K562 (cell line): ENCODE data around the gene CSK. TPM values are rescaled to one million over a fixed set of nuclear protein-coding genes. Genes with fewer than 3 reads are reported as not detected.

ENCODE experiments used
- ATAC-seq: fragments of 200-7000 bp; cut with Tn5 transposase; 3 replicates; pipeline ENCODE4 v1.9.1; 2020; ENCODE audit warnings: moderate library complexity
- BruUV-seq: library from RNA; stranded (reverse); fragments of 400-500 nt; replicated peaks from 2 replicates; lab custom pipeline; 2021; lab: Mats Ljungman, UMichigan
- CTCF ChIA-PET: fragments of 300-600 bp; formaldehyde crosslinking; extraction: SDS; loops from one replicate; lab custom pipeline; 2021; ENCODE audit warnings: low intra/inter-chr PET ratio; lab: Yijun Ruan, JAX
- POLR2A ChIA-PET: fragments of 300-600, 350-650 bp; sonication (Branson Sonifier 250); formaldehyde crosslinking; extraction: SDS; loops from one replicate; lab custom pipeline; 2021; ENCODE audit warnings: antibody characterized with exemption, inconsistent platforms; lab: Yijun Ruan, JAX
- DNase-seq, 4 experiments: peaks; one replicate each; pipeline versions ENCODE4 v3.0.0 to v3.0.0-alpha.2; 2011 to 2018; ENCODE audit warnings: low spot score in 3 of 4, mixed read lengths in 3 of 4; ENCODE audit errors: extremely low read depth in 1 of 4
- FAIRE-seq: peaks from 2 replicates; lab custom pipeline; 2011; peaks lifted over from hg19 to GRCh38; lab: Jason Lieb, UNC
- H2AFZ ChIP-seq: 2 replicates; pipeline ENCODE4 v1.6.0; 2011; ENCODE audit warnings: low read depth, low read length, control low read depth, inconsistent platforms
- H3K27ac ChIP-seq: fragments of 200-600 bp; 3 replicates; pipeline ENCODE4 v1.8.0; 2011; ENCODE audit warnings: low read depth, mild to moderate bottlenecking, control low read depth, inconsistent platforms, low read length, moderate library complexity, mixed read lengths; ENCODE audit errors: extremely low read depth
- H3K27me3 ChIP-seq, 2 experiments: fragments of 300-600 bp in 1 of 2; 2 replicates in 1 of 2; 3 replicates in 1 of 2; pipeline versions ENCODE4 v1.6.0 to v1.8.0; 2011; ENCODE audit warnings: inconsistent platforms in 2 of 2, low read length in 2 of 2, mild to moderate bottlenecking in 1 of 2, mixed read lengths in 1 of 2, moderate library complexity in 1 of 2; ENCODE audit not compliant: control insufficient read depth in 2 of 2, insufficient read depth in 2 of 2
- H3K36me3 ChIP-seq: fragments of 300-600 bp; 3 replicates; pipeline ENCODE4 v1.8.0; 2011; ENCODE audit warnings: mild to moderate bottlenecking, low read length, inconsistent platforms; ENCODE audit not compliant: control insufficient read depth, insufficient read depth
- H3K4me1 ChIP-seq, 2 experiments: fragments of 200-600 bp in 1 of 2; replicated peaks in 1 of 2; 2 replicates in 1 of 2; 3 replicates in 1 of 2; pipeline versions ENCODE4 v1.5.1 to v1.8.0; 2011; ENCODE audit warnings: inconsistent platforms in 2 of 2, low read length in 2 of 2, mild to moderate bottlenecking in 1 of 2, mixed read lengths in 1 of 2, moderate library complexity in 1 of 2; ENCODE audit not compliant: control insufficient read depth in 2 of 2, insufficient read depth in 2 of 2
- H3K4me2 ChIP-seq: 2 replicates; pipeline ENCODE4 v1.6.1; 2011; ENCODE audit warnings: low read length, control low read depth, inconsistent platforms, mixed read lengths; ENCODE audit not compliant: insufficient read depth
- H3K4me3 ChIP-seq: fragments of 200-600 bp; sonication (generic), shearing (Covaris generic); 2 replicates; pipeline ENCODE4 v1.5.1; 2016; ENCODE audit warnings: control low read depth, inconsistent platforms
- H3K79me2 ChIP-seq: fragments of 200-600 bp; 3 replicates; pipeline ENCODE4 v1.8.0; 2011; ENCODE audit warnings: low read length, inconsistent platforms; ENCODE audit not compliant: control insufficient read depth, insufficient read depth
- H3K9ac ChIP-seq, 2 experiments: 2 replicates each; pipeline versions ENCODE4 v1.6.0 to v1.6.1; 2011; ENCODE audit warnings: low read depth in 2 of 2, low read length in 2 of 2, control low read depth in 1 of 2, inconsistent platforms in 1 of 2, mild to moderate bottlenecking in 1 of 2, mixed read lengths in 1 of 2; ENCODE audit not compliant: insufficient read depth in 1 of 2
- H3K9me1 ChIP-seq: one replicate; pipeline ENCODE4 v1.6.0; 2011; ENCODE audit warnings: inconsistent platforms, mild to moderate bottlenecking, low read length, moderate library complexity; ENCODE audit not compliant: control insufficient read depth, insufficient read depth
- H3K9me3 ChIP-seq: replicated peaks from 2 replicates; pipeline ENCODE4 v1.5.1; 2011; ENCODE audit warnings: low read depth, low read length, inconsistent platforms; ENCODE audit not compliant: control insufficient read depth, insufficient read depth
- H4K20me1 ChIP-seq: replicated peaks from 2 replicates; pipeline ENCODE4 v1.6.1; 2011; ENCODE audit warnings: low read length, inconsistent platforms, mixed read lengths; ENCODE audit not compliant: control insufficient read depth, insufficient read depth
- CBX1 ChIP-seq: sonication (generic); IDR thresholded peaks from 2 replicates; pipeline ENCODE4 v1.6.1; 2016; ENCODE audit warnings: antibody characterized with exemption, low read depth, mild to moderate bottlenecking
- CTCFL ChIP-seq: IDR thresholded peaks from 2 replicates; pipeline ENCODE4 v1.6.1; 2011; ENCODE audit warnings: borderline replicate concordance, low read depth, mild to moderate bottlenecking, moderate library complexity, low read length; ENCODE audit not compliant: insufficient read depth, poor library complexity, severe bottlenecking
- NELFE ChIP-seq: IDR thresholded peaks from 2 replicates; pipeline ENCODE4 v1.6.1; 2011; ENCODE audit warnings: mild to moderate bottlenecking; ENCODE audit not compliant: insufficient read depth, insufficient read length
- YY1 ChIP-seq, 3 experiments: IDR thresholded peaks; 2 replicates each; pipeline ENCODE4 v1.6.1; 2011; ENCODE audit warnings: low read length in 2 of 3, mild to moderate bottlenecking in 2 of 3, moderate library complexity in 2 of 3, borderline replicate concordance in 1 of 3, control low read depth in 1 of 3, low read depth in 1 of 3; ENCODE audit not compliant: insufficient read depth in 3 of 3, insufficient replicate concordance in 2 of 3, control insufficient read depth in 1 of 3, insufficient read length in 1 of 3; ENCODE audit errors: extremely low read depth in 1 of 3
- ZNF740 ChIP-seq, 3 experiments: fragments of 200-800 bp in 1 of 3; sonication (Bioruptor generic) in 1 of 3; sonication (generic) in 1 of 3; formaldehyde crosslinking in 1 of 3; IDR thresholded peaks; 2 replicates each; pipeline versions ENCODE4 v1.6.1 to v1.8.0; 2016 to 2022; ENCODE audit warnings: mild to moderate bottlenecking in 2 of 3, missing compliant biosample characterization in 2 of 3, missing genetic modification characterization in 2 of 3, missing genetic modification reagents in 1 of 3
- whole genome bisulfite sequencing: fragments of 100-300 bp; shearing (Covaris generic); methylation state at CpG from one replicate; pipeline ENCODE4 v1.1.6; 2016; ENCODE audit warnings: low coverage, mixed read lengths; ENCODE audit not compliant: insufficient coverage; ENCODE audit errors: missing lambda C conversion rate; 5-methylcytosine and 5-hydroxymethylcytosine counted together
- in situ Hi-C: fragments of 300-500 bp; cut with MboI; formaldehyde crosslinking; loops from 4 replicates; pipeline ENCODE4 v1.15.0; 2018; ENCODE audit warnings: inconsistent platforms, mixed read lengths
- intact Hi-C: fragments of 100-400 bp; cut with micrococcal nuclease; formaldehyde crosslinking; loops from 2 replicates; pipeline ENCODE4 v1.14.2; 2022
- polyA plus RNA-seq, 8 experiments: library from polyadenylated mRNA; depleted of rRNA in 4 of 8; stranded (reverse) in 5 of 8; unstranded in 3 of 8; fragments of >200 nt; fragmentation: Nextera tagmentation in 2 of 8; fragmentation: Illumina TruSeq in 1 of 8; extraction: Ambion mirVana in 2 of 8; extraction: Trizol in 1 of 8; gene quantifications; 2 replicates each; pipeline versions ENCODE4 v1.2.1 to v1.2.3, GENCODE V29; 2011 to 2014; ENCODE audit warnings: inconsistent platforms in 1 of 8, missing spikeins in 1 of 8
- total RNA-seq, 7 experiments: library from RNA; depleted of rRNA in 6 of 7; stranded (reverse); fragments of >200 nt in 6 of 7; fragmentation: Illumina TruSeq in 2 of 7; extraction: Trizol in 2 of 7; gene quantifications; 2 replicates each; pipeline versions ENCODE4 v1.2.1 to v1.2.3, GENCODE V29; 2011 to 2021; ENCODE audit warnings: low replicate concordance in 1 of 7

Gene CSK
- total and polyA plus RNA-seq, 9 of the 15 experiments (the other 6 are each of a cell fraction or from before 2014, with no cell fraction given): 1.5 to 112 (median 22.5) TPM

GRCh38 chr15:74816624-74817369, 34.9 kb downstream of the CSK start:
- no TSS peak for BruUV-seq
- CTCF ChIA-PET: no interaction called here
- Histone ChIP-seq H3K9ac (peak overlapping the region in 1 of 2 experiments; percentile 17; a peak in 1 of 4 replicates), H3K9me1 (no peaks in the 10 kb centered on the region), H3K79me2 (no peaks in the 10 kb centered on the region), H3K4me1 (peaks cover 6 to 30% of the 10 kb centered on the region in 2 experiments; a peak in 3 of 5 replicates), H2AFZ (peak overlapping the region; percentile 63), H3K36me3 (no peaks in the 10 kb centered on the region), H3K9me3 (no peaks in the 10 kb centered on the region), H3K4me2 (no peak overlapping the region), H3K27ac (no peak overlapping the region), H3K4me3 (no peak overlapping the region), H4K20me1 (no peaks in the 10 kb centered on the region), H3K27me3 (peaks cover 0 to 13% of the 10 kb centered on the region in 2 experiments; a peak in 2 of 5 replicates)
- intact Hi-C loops: no loop called here
- DNase-seq (peak in 2 of 4 experiments; percentile 41 to 49), ATAC-seq (no peak)
- in situ Hi-C loops: no loop called here
- WGBS: 29% methylated on average over 18 of the region's 19 CpGs
- no peak for TF ChIP-seq CBX1
- peak; percentile 72 for TF ChIP-seq CTCFL
- no peak for TF ChIP-seq NELFE
- TF ChIP-seq YY1 (IDR thresholded peaks at IDR 0.05; ENCODE audit: borderline replicate concordance in 1 of 3, control insufficient read depth in 1 of 3, extremely low read depth in 1 of 3, insufficient read depth in 3 of 3, insufficient read length in 1 of 3, insufficient replicate concordance in 2 of 3, low read depth in 1 of 3, low read length in 2 of 3): peak in 2 of 3 experiments; percentile 20 to 63
- peak; percentile 88 for TF ChIP-seq ZNF740 (CRISPR knock-in tag; IDR thresholded peaks at IDR 0.05)
- 0 out of 4 replicates have a peak, but pooled peaks of 1 of the 2 experiments have one; percentile 22 for TF ChIP-seq ZNF740 (tag; IDR thresholded peaks at IDR 0.05)
- TF ChIP-seq, all 486 proteins: peak for 3
- POLR2A ChIA-PET: interaction anchor here (1.2 kb wide), 1 partner anchor 14 kb away, joined by 3 read pairs; no protein-coding TSS in a partner anchor
- no peak for FAIRE-seq
